SK-N-SH treated with all-trans-retinoic acid at 6 μM for 48 hours (cell line): ENCODE data around the gene GDF9.

Experiments
- CSDC2 ChIP-seq: fragments of 250-450 bp; sonication (Bioruptor Pico); IDR thresholded peaks from 2 replicates; pipeline ENCODE4 v1.5.0; 2020; ENCODE audit warnings: mild to moderate bottlenecking, moderate library complexity
- ZFP30 ChIP-seq: fragments of 450-650 bp; formaldehyde crosslinking; IDR thresholded peaks from 2 replicates; pipeline ENCODE4 v1.5.0; 2022; ENCODE audit warnings: mild to moderate bottlenecking, moderate library complexity

- TF ChIP-seq CSDC2 (CRISPR knock-in tag) (no peak), ZFP30 (CRISPR knock-in tag) (no peak)
Observed at GRCh38 chr5:132826424-132827082, 39.7 kb downstream of the GDF9 start.
